Measurements from ENCODE around the gene MTAP.

GRCh38 chr9:21764846-21765245, 37.6 kb upstream of the MTAP start:
- TF ChIP-seq ZNF274 (IDR thresholded peaks at IDR 0.05; ENCODE audit: low read depth, low read length) (no peak), YY1 (IDR thresholded peaks at IDR 0.05; ENCODE audit: insufficient read depth, insufficient read length) (no peak), SUZ12 (IDR thresholded peaks at IDR 0.05; ENCODE audit: extremely low read depth, insufficient read depth, insufficient read length) (no peak)
